GM18508 (cell line): Measurements from ENCODE around the gene GMEB1.
"Not testable (repeated sequence)": the region's sequence is repeated elsewhere in the genome, so short reads cannot be mapped to it uniquely, and the experiment has no call there.

ENCODE experiments used
- ATAC-seq: cut with Tn5 transposase; IDR thresholded peaks from one replicate; pipeline ENCODE4 v1.9.1; 2021; ENCODE audit warnings: moderate number of reproducible peaks; ENCODE audit not compliant: insufficient read depth, unreplicated experiment

GMEB1 gene

DNA sequence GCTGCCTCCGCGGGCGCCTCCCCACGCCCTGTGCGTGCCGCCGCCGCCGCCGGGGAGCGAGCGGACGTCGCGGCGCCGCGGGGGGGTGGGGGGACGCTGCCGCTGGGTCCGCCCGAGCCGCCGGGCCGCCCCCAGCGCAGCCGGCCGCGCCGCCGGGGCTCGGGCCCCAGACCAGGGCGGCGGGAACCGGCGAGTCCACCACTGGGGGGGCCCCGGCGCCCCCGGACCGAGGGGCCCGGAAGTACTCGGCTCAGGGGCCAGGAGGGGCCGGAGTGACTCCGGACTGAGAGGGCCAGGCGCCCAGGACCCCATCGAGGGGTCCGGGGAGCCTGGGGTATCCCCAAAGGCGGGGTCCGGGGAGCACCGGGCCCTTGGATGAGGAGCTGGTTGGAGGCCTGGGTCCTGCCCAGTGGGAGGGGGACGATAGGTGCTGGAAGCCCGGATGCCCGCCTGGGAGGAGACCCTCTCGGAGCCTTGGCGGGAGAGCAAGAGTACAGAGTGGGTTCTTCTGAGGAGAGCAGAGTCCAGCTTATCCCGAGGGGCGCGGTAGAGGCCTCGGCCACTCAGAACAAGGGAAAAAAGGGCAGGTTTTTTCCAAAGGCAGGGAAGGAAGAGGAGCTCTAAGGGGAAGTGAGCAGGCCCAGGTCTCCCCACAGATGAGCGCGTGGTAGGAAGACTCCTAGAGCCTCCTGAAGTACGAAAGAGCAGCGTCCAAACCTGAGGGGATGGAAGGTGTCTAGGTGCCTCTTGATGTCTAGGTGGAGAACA, 556 bp downstream of the GMEB1 start:
- ATAC-seq = no peak

DNA sequence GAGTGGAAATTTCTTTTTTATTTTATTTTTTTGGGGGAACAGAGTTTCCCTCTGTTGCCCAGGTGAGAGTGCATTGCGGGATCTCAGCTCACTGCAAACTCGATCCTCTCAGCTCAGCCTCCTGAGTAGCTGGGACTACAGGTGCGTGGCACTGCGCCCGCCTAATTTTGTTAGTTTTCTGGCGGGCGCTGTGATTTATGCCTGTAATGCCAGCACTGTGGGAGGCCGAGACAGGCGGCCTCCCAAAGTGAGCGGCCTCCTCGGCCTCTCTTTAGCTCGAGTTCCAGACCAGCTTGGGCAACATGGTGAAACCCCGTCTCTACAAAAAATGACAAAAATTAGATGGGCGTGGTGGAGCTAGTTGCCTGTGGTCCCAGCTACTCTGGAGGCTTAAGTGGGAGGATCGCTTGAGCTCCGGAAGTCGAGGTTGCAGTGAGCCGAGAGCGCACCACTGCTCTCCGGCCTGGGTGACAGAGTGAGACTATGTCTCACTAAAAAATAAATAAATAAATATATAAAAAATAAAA, 2.7 kb downstream of the GMEB1 start:
- no peak for ATAC-seq

DNA sequence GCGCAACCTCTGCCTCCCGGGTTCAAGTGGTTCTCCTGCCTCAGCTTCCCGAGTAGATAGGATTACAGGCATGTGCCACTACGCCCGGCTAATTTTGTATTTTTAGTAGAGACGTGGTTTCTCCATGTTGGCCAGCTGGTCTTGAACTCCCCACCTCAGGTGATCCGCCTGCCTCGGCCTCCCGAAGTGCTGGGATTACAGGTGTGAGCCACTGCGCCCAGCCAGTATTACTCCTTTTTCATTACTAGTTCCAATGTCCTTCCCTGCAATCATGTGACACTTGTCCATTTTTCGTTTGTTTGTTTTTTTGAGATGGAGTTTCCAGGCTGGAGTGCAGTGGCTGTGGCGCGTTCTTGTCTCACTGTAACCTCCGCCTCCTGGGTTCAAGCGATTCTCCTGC, 4.4 kb downstream of the GMEB1 start:
- not testable (repeated sequence) for ATAC-seq

DNA sequence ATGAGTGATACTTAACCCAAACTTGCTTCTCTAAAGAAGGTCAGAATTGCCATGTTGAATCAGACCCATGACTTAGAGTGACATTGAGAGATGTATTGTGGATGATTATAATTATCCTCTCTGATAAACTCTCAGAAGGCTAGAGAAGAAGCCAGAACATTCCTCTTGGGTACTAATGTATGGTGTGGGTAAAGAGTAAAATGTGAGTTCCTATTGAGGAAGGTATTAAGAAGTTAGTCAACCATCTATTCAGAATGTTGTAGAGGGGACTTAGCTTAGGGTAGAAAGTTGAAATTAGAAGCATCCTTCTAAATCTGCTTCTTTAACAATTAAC, 7.3 kb downstream of the GMEB1 start:
- ATAC-seq = no peak

DNA sequence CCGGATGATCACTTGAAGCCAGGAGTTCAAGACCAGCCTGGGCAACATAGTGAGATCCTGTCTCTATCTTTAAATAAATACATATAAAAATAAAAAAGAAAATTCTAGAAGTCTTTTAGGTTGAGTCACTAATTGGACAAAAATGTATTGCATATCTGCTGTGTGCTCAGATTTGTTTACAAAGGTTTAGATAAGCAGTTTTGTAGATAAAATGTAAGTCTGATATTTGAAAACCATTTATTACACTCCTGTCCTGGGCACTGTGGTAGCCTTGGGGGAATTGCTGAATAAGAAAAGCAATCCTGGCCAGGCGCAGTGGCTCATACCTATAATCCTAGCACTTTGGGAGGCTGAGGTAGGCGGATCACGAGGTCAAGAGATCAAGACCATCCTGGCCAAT, 11.6 kb downstream of the GMEB1 start:
- no peak for ATAC-seq

DNA sequence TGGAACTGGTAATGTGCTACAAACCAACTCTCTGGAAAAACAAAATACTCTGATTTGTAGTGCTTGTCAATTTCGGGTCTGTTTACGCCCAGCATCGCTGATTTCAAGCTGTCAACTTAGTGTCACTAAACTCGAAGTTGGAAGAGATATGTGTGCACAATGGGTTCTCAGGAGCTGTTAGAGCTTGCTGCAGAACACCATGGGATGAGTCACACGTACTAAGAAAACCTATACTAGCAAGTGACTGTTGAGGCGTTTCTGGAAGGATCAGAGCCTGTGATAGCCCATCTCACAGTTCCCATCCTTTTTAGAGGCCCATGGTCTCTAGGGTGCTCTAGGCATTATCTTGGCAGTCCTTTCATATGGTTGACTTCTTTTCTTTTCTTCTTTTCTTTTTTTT, 14.3 kb downstream of the GMEB1 start:
- no peak for ATAC-seq

DNA sequence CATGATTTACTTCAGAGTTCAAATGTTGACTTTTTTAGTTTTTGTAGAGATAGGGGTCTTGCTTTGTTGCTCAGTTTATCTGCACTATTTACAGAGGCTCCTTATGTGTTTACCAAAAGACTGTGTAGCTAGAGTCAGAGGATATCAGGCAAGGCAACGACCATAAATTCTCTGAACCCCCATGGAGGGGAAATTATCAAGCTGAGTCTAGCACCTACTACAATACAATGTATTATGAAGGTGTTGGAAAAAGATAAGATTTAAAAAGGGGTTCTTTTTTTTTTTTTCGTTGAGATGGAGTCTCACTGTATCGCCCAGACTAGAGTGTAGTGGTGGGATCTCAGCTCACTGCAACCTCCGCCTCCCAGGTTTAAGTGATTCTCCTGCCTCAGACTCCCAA, 16.4 kb downstream of the GMEB1 start:
- no peak for ATAC-seq

DNA sequence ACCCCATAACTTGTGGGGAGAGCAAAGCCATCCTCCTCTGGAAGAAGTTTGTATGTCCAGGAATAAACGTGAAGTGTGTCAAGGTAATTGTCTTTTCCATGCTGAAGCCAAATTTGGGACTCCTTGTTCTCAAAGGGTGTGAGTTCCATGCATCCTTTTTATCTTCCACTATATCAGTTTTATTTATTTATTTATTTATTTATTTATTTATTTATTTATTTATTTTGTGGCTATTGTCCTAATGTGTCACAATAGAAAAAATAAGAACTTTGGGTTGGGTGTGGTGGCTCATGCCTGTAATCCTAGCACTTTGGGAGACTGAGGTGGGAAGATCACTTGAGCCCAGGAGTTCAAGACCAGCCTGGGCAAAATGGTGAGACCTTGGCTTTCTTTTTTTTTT, 23.0 kb downstream of the GMEB1 start:
- ATAC-seq = not testable (repeated sequence)

DNA sequence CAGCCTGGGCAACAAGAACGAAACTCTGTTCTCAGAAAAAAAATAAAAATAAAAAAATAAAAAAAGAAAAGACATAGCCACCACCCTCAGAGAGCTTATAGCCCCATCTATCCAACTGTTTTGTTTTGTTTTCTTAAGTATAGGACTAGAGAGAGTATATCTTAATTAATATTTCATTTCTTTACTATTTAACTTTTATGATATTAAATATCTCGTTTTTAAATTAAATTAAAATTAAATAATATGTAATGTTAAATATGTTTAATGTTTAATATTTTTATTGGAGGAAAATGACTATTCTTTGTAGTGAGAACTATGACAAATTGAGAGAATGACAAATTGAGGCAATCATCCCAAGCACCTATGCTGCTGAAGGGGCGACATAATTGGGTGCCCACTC, 35.0 kb downstream of the GMEB1 start:
- ATAC-seq = no peak

DNA sequence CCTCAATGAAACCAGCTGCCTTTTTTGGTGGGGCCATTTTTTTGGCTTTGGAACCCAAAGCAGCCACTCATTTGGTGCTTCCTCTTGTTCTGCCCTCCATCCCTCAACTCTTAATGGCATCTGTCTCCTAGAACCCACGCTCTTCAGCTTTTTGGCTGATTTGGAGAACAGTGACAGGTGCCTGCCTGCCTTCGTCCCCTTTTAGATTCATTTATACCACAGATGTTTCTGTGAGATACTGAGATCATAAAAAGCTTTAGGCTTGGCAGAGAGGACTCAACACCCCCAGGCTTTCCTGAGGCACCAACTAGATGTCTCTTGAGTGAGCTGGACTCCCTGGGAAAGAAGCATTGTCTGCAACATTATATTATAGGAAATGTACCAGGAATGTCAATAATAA, 47.8 kb downstream of the GMEB1 start:
- ATAC-seq = no peak

DNA sequence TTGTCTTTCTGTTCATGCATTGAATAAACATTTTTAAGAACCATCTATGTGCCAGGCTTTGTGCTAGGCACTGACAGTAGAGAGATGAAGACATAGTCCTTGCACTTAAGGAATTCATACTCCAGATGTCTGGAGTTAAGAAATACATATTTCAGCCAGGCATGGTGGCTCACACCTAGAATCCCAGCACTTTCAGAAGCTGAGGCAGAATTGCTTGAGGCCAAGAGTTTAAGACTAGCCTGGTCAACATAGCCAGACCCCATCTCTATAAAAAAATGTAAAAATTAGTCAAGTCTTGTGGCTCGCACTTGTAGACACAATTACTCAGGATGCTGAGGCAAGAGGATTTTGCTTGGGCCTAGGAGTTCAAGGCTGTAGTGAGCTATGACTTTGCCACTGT, 49.6 kb downstream of the GMEB1 start:
- ATAC-seq = no peak

DNA sequence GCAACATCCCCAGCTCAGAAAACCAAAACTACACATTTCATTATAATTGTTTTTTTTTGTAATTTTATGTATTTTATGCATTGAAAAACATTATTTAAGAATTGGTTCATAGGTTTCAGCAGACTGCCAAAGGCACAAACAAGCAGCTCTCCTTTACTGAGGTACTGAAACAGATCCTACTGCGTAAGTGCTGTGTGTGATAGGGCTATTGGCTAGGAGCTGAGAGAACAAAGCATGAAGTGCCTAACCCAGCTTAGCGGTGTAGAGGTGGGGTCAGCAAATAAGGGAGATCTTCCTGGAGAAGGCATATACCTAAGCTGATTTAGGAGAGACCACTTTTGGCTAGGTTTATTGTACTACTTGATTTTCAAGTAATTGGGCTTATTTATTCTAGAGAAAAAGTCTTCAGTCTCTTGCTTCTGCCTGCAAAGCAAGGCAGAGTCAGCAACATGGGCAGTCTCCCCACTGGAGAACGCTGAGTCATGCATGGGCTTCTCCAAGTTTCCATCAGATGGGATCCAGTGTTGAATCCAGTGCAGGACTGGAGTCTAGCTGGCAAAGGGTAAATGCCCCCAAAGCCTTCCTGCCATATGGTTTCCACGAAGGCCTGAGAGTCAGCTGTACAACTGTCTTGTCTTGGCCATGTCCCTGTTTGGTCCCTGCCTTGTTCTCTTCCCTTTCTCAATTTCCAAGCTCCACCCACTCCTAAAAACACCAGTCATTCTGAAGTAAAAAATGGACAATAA, 50.2 kb downstream of the GMEB1 start:
- no peak for ATAC-seq

DNA sequence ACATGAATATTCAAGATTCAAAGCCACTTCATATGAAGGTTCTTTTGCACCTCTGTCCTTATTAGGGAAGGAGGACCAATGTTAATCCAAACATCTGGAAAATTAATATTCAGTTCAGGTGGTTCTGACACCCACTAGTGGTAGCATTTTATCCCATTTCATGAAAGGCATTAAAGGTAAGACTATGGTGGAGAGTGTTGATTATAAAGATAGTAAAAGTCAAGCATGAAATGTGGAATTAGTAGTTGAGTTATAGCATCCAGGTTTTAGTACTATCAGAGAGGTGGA, 50.7 kb downstream of the GMEB1 start:
- no peak for ATAC-seq

DNA sequence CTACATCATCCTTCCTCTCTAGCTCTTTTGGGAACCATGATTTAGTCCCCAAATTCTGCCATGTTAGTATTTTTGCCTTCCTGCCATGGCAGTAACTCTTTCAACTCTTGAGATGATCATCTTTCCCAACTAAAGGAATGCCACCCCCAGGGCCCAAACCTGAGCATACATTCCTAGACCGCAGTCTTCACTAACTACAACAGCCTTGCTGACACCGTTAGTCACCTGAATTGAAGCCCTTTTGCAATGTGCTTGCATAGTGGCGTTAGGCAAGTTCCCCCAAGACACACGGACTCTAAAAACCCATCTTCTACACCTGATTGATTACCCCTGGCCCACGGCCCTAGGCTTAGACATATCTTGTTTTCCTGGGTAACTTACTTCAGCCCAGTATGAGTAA, 51.8 kb downstream of the GMEB1 start:
- ATAC-seq = no peak

DNA sequence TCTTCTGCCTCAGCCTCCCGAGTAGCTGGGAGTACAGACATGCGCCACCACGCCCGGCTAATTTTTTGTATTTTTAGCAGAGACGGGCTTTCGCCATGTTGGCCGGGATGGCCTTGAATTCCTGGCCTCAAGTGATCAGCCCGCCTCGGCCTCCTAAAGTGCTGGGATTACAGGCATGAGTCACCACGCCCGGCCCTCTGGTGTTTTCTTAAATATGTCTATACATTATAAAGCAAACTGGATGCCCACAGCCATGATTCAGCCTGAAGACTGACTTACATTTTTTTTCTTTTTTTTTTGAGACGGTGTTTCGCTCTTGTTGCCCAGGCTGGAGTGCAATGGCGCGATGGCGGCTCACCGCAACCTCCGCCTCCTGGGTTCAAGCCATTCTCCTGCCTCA, 53.3 kb downstream of the GMEB1 start:
- ATAC-seq = not testable (repeated sequence)

DNA sequence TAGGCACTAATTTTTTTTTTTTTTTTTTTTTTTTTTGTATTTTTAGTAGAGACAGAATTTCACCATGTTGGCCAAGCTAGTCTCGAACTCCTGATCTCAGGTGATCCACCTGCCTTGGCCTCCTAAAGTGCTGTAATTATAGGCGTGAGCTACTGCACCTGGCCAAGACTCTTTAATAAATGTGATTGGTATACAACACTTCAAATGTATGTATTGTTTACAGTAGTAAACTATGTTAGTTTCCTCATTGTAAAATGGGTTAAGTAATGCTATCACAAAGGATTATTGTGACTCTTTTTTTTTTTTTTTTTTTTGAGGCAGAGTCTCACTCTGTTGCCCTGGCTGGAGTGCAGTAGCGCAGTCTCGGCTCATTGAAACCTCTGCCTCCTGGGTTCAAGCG, 56.8 kb downstream of the GMEB1 start:
- not testable (repeated sequence) for ATAC-seq

DNA sequence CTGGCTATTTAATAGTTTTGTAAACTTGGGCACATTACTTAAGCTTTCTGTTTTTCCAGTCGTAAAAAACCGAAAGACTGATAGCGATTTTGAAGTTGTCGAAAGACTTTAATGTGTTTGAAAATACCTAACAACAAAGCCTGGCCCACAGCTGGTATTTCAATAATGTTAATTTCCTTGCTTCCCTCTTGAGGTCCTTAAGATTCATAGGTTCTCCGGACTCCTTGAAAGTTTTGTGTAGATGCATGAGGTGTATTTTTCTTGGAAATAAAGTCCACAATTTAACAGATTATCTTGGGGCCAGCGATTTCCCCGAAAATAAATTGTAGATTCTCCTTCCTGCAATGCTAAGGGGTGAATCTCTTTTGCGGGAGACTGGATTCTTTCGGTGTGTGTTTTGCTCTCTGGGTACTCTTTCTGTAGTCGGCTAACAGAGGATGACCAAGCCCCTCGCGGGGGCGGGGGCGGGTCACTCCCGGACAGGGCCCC, 67.4 kb downstream of the GMEB1 start:
- ATAC-seq = no peak

DNA sequence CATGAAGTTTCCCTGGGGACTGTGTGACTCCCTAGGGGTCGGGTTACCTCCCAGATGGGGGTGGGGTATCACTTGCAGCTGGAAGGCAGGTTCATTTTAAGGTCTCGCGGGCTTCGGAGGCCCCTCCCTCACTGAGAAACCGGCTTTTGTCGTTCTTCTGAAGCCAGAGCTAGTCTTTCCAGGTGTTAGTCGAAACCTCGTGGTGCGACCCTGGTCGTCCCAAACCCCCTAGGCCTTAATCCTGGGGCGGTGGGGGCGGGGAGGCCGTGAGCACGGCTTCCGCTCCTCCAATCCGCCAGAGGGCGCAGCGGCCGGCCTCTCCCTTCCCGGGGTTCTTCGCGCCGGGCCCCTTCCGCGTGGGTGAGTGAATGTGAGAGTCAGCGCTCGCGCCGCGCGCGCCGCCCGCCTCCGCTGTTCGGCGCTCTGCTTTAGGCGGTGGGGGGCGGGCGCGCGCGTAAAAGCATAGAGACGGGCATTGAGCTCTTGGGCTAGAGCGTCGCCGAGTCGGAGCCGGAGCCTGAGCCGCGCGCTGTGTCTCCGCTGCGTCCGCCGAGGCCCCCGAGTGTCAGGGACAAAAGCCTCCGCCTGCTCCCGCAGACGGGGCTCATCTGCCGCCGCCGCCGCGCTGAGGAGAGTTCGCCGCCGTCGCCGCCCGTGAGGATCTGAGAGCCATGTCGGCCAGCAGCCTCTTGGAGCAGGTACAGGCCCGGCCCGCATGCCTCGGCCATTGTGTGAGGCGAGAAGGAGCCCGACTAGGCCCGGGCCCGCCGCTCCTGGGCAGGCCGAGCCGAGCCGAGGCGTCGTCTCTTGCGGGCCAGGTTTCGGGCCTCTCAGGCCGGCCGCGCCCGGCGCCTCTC, 68.1 kb downstream of the GMEB1 start, which contains the start of gene YTHDF2:
YTHDF2 (plus strand) TSS at position 491 of the 857 bp plus-strand sequence; CDS start at position 672, 181 bp downstream.
- ATAC-seq = no peak

DNA sequence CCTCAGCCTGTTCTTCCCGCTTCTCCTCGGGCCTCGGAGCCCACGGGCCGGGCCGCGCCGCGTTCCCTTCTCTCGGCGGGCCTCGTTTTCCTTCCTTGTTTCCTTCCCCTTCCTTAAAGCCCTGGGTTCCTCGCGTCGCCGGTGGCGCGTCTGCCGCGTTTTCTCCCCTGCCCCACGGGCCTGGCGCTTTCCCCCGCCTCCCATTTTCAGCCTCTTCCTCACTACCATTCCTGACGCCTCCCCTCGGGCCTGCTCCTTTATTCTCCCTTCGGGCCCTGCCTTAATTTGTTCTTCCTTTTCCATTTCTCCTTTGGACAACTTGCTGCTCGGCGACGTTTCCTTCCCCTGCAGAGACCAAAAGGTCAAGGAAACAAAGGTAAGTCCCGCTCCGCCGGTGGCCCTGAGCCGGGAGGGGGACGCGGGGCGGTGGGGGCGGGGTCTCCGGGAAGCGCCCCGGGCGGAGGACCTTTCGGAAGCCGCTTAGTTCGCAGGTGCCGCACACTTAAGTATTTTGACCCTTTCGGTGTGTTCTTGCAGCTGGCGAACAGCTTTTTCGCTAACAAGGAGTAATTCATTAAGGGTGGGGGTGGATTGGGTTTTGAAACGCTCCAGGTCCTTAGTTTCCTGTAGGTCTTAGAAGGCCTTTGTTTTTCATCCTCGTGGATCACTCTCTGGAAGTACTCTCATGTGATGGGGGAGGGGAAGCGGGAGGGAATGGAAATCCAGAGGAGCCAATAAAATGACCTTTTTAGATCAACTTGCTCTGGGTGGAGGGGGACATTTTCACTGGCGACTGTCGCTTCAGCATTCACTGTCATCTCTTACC, 68.9 kb downstream of the GMEB1 start:
- ATAC-seq = no peak

DNA sequence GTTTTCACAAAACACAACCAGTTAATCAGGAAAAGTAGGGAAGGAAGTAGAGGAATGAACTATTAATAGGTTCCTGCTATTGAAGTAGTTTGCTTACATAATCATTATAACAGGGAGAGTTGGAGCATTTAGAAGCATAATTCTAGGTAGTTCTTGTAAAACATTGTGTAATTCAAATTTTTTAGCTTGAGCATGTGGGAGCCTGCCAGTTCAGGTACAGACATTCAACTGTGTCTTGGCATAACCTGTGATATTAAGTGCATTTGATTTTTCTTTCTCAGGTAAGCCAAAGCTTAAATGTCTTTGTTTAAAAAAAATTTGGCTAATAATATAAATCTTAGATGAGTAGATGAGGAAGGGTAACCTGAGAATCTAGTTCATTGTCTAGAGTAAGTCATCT, 71.5 kb downstream of the GMEB1 start:
- no peak for ATAC-seq
